HG02571 (cell line): Measurements from ENCODE around the gene ITPR1.

Experiments
- ATAC-seq: cut with Tn5 transposase; IDR thresholded peaks from one replicate; pipeline ENCODE4 v1.9.1; 2021; ENCODE audit warnings: mild to moderate bottlenecking, moderate library complexity; ENCODE audit not compliant: unreplicated experiment

The ITPR1 gene

DNA sequence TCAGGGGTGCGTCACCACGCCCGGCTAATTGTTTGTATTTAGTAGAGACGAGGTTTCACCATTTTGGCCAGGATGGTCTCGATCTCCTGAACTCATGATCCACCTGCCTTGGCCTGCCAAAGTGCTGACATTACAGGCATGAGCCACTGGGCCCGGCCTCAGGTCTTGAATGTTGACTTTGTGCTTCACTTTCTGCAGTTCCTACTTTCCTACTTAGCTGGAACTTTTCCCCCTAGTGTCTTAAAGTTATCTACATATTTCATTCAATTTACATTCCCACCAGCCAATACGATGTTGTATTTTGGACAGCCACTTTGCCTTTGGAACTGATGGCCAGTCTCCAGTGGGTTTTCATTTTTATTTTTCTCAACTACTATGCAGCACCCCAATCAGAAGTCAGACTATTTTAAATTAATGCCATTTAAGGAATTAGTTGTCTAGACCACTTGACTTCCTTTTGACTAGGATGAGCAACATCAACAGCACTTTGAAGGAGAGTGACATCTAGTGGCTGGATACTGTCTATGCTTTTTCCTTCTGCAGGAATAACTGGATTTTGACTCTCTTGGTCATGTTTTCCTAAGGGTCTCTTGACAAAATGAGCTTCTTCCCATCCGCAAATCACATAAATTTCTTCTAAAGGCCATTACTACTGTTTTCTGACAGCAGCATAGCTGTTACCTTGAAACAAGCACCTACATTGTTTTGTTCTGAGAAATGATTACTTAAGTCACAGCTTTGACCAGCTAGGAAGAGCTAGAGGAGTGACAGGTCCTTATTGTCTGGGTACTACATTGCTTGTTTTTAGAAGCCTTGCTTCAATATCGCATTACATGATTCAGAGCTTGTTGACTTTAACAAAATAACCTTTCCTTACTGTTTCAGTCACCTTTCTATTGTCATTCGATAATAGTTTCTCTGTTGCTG lies 140.2 kb downstream of the ITPR1 start:
- ATAC-seq, result no peak

DNA sequence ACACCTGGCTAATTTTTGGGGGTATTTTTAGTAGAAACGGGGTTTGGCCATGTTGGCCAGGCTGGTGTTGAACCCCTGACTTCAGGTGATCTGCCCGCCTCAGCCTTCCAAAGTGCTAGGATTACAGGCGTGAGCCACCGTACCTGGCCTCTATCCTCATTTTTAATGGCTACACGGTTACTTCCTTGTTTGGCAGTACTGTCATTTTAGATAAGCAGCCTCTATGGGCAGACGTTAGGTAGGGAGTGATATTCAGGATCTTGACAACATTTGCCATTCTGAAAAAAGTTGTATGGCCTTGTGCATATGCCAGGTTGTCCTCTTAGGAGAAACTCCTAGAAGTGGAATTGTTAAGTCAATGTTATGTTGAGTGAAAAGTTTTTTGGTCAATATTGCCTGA lies 141.7 kb downstream of the ITPR1 start:
- no peak for ATAC-seq

DNA sequence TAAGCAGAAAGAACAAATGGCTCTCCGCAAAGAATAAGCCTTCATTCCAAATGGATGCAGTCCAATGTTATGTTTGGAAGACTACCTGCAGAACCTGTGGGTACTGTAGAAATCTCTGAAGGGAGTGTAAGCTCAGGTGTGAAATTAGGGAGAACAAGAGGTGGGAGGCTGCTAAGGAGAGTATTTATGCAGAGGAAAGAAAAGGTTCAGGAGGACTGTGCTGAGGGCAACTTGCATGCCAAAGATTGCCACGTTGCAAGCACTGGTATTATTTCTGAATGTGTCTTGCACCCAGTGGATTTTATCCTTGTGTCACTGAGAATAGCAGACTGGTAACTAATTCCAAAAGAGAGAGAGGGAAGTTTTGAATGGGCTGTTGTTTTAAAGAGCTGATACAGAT lies 144.1 kb downstream of the ITPR1 start:
- ATAC-seq, result no peak

DNA sequence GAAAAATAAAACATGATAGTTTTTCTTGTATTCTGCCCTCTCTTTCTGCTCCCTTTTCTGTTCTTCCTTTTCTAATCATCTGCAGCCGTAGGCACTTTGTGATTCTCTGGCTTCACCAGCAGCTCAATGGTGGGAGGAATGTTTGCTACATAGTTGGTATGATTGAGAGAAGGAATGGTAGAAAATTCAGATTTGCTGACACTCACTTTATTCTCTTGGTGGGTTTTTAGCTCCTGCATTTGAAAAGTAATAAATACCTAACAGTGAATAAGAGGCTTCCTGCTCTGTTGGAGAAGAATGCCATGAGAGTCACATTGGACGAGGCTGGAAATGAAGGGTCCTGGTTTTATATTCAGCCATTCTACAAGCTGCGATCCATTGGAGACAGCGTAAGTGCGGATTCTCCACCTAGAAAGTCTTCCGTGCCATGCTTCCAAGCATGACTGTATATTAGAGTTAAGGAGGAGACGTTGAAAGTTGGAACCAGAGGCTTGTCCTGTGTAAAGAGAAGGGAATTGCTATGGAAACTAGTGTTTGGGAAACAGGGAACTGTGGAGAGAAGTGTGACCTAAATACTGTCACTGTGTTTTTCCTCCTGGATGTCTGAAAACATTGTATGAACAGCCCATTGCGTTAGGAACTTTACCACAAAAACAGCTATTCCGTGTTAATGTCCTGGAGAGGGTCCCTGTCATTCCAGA lies 148.9 kb downstream of the ITPR1 start:
- ATAC-seq, result no peak

DNA sequence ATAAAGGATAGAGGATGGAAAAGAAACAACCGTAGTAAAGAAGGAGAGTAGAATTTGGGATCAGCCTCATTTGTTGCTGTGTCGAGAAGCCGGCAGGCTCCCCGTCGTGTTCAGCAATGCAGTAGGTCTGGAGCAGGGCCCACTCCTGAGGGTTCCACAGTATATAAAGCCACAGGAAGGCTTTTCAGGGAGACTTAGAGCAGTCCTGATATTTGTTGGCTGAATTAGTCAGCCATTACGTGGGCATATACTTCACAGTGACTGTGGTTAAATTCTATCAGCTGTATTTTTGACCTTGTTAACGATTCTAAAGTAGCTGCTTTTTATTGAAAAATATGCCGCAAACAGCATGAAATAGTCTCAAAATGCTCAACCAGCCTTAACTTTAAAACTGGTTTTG lies 149.5 kb downstream of the ITPR1 start:
- ATAC-seq, result no peak

DNA sequence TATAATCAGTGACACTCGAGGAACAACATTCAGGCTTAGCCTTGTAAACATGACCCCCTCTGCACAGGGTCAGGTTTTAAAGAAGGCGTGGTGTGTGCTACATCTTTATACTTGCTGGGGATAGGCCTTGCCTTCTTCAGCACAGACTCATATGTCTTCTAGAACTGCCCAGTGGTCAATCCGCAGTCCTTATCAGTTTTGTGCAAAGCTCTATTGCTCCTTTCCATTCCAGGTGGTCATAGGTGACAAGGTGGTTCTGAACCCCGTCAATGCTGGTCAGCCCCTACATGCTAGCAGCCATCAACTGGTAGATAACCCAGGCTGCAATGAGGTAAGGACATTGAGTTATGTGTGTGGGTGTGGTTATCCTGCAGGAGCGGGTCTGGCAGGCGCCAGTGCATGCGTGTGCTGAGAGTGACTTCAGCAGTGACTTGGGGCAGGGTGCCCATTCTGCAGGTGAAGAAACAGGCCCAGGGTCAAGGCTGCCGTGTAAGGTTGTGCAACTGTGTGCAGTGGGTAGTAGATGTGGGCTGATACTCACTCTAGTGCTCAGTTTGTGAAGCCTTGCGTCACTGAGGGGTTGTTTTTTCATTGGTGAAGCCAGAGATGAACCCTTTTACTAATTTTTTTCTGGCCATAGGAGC lies 150.9 kb downstream of the ITPR1 start:
- ATAC-seq, result no peak

DNA sequence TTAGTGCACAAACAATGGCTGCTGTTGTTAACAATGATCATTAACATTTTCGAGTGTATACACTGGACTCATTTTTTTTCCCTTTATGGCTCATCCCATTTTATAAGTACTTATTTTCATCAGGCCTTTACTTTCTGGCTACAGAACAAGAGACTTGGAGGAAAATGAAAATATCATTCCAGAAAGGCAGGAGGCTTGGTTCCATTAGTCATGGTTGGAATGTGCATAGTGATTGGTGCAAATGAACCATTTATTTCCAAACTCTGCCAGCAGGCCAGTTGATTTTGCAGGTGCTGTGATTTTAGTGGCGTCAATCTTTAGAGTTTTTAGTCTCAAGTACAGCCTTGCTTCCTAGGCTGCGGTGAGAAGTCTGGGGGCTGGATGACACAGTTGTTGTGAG lies 151.8 kb downstream of the ITPR1 start:
- ATAC-seq, result no peak

DNA sequence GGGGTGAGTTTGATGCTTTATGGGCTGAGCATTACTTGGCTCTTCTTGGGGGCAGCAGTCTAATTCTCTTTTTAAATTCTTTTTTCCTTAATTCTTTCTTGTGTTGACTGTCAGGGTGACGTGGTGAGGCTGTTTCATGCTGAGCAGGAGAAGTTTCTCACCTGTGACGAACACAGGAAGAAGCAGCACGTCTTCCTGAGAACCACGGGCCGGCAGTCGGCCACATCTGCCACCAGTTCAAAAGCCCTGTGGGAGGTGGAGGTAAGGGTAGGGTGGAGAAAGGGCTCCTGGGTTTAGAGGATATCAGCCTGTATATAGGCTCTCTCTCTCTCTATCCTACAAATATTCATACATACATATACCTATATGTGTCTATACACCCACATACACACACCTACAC lies 152.3 kb downstream of the ITPR1 start:
- ATAC-seq, result no peak

DNA sequence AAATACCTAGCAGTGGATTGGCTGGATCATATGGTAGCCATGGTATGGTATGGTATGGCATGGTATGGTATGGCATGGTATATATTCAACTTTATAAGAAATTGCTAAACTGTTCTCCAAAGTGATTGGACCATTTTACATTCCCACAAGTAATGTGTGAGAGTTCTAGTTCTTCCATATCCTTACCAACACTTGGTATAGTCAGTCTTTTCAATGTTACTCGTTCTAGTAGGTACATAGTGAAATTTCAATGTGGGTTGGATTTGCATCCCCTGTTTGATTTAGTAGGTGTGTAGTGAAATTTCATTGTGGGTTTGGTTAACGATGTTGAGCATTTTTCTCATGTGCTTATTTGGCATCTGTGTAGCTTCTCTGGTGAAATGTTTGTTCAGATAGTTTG lies 154.3 kb downstream of the ITPR1 start:
- no peak for ATAC-seq

DNA sequence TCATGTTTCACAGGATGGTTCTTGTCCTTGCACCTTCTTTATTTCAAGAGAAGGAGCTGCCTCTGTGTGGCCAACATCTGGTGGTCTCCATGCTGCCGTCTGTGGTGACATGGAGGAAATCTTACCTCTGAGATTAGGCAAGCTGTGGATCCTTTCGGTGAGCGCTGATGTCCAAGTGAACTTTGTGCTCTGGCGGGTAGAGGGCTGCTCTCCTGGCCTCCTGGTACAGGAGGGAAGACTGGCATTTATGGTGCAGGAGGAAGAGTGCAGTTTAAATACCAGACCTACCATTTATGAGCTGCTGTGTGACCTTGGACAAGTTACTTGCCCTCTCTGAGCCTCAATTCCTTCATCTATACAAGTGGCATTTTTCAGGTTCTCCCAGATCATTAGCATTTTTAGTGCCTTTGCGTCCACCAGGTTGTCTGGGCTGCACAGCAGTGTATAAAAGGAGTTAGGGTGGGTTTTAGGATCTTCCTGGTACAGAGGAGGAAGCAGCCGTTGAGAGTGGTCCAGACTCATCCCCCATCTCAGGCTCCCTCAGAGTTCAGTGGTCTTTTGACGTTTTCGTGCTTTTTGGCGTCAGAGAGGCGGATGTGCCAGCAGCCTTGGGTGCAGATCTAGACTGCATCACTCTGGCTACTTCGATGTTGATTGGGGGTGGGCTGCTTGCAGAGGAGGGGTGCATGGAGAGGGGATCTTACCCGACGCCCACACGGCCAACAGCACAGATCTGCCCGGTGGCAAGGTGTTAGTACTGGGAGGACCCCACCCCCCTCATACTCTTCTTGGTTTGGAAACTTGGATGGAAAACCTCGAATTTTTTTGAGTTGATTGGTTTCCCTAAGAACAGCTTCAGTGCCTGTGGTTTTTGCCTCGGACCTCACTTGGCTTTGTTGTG lies 162.2 kb downstream of the ITPR1 start:
- no peak for ATAC-seq

DNA sequence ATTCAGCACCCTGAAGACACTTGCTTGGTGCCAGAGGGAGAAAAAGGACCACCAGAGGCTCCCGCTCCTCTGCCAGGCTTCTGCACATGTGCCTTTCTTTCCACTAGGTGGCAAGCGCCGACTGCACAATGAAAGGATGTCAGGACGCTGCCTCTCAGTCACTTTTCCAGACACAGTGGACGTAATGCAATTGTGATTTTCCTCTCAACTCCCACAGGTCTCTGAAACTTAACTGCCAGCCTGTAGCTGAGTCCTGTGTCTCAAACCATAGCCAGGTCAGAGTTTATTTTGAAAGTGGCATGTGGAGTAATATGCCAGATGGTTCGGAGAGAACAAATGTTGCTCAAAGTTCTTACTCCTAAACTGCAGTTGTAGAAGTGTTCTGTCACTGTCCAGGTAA lies 162.9 kb downstream of the ITPR1 start:
- no peak for ATAC-seq

DNA sequence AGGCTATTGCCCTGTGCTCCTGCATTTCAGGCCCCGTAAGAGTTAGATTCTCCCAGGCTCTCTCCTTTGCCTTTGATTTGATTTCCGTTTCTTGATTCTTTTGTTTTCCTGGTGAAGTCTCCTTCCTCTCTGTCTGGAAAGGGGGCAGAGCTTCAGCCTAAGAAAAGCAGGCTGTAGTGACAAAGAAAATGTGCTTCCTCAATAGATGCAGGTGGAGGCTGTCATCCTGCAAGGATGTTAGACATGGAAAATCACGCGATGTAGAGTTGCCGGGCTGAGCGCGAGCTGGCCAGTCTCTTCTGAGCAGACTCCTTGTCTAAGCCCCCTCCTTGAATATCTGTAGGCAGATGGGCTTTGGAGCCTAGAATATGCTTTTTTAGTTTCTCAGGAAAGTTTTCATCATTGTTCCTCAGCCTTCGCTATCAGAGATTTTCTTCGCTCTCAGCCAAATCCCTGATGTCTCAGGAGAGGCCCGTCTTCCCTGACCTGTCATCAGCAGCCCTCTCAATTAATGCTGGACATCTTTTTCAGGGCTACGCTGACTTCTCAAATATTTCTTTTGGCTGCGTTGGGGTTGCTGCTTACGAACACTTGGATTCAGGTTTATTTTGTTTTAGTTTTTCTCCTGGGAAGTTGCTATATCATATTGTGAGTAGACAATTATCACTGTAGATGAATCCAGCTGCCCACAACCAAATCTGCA lies 163.6 kb downstream of the ITPR1 start:
- no peak for ATAC-seq

DNA sequence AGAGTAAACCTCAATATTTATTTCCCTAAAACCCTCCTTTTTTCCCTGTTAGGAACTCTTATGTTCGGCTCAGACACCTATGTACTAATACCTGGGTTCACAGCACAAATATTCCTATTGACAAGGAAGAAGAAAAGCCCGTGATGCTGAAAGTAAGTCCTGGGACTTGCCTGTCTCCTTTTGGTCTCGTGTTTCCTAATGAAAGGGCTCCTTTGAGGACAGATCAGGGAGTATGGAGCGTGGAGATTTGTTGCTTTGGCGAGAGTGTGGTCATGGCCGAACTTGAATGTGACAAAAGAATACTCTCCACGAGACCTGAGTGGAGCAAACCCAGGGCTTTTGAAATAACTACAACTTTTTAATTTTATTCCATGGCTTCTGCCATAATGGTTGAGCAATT lies 167.8 kb downstream of the ITPR1 start:
- no peak for ATAC-seq

DNA sequence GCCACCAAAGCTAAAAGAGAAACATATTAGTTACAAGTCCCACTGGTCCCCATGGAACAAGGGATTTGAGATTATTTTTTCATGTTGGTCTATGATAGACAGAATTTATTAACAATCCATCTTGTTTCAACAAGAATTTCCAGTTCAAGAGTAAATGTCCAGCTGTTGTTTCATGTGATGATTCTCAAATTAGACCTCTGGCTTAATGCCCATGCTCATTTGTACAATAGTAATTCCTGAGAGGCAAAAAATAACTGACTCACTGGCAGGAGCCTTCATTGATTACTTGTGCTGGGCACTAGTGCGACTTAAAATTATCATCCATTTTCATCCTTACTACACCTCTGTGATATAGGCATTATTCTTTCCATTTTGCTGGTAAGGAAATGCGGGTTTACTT lies 171.3 kb downstream of the ITPR1 start:
- no peak for ATAC-seq

DNA sequence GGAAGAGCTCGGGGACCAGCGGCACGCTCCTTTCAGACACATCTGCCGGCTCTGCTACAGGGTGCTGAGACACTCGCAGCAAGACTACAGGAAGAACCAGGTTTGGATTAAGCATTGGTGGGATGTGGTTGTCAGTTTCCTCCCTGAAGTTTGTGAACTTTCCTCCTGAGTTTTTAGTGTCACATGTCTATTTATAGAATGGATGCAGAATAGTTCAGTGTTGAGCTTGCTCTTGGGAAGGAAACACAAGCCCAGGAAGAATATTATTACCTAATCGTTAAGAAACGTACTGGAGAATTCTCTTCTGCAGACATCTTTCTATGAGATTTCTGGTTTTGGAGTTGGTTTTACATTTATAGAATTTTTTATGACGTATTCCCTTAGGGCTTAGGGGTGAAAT lies 172.0 kb downstream of the ITPR1 start:
- ATAC-seq, result no peak

DNA sequence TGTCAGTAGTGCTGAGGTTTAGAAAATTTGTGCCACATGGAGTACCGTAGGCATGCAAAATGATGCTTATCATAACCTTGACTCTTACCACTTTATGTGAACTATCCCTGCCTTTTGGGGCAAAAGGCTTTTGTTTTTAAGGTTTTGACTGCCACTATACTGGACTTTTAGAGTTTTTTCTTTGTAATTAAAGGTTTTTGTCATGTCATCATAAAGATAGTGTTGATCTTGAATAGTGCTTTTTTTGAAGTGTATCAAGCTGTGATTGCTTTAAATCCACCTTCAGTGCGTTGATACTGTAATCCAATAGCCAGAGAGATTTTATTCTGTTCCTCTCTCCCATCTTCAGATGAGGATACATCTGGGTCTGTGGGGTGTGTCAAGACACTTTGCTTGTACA lies 172.9 kb downstream of the ITPR1 start:
- no peak for ATAC-seq

DNA sequence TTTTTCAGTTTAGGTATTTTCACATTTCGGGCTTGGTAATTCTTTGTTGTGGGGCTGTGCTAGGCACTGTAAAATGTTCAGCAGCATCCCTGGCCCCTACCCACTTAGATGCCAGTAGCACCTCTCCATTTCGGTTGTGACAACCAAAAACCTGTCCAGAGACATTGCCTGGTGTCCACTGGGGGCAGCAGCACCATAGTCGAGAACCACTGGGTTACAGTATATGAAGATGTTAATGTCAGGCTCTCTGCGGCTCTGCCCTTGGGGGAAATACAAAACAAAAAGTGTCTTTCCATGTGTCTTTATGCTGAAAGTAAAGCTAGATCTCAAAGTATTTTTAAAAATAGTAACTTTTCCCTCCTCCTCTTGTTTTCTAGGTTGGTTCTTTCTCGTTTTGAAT lies 177.2 kb downstream of the ITPR1 start:
- no peak for ATAC-seq

DNA sequence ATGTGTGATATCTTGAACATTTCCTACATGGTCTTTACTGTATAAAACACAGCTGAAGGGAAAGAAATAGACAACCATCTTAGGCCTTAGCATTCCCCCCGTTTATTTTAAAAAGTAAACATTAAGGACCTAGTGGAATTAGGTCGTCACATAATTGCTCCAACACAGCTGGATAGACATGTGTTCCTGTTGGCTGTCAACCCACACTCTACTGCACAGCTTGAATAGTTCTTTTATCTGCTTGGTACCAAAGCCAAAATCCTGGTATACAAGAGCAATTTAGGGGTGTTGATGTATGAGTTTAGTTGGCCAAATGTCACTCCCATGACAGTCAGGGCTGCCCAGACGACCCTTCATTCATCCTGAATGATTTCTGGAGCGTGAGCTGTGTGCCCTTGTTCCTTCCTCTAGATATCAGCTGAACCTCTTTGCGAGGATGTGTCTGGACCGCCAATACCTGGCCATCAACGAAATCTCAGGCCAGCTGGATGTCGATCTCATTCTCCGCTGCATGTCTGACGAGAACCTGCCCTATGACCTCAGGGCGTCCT lies 179.7 kb downstream of the ITPR1 start:
- ATAC-seq, result no peak

DNA sequence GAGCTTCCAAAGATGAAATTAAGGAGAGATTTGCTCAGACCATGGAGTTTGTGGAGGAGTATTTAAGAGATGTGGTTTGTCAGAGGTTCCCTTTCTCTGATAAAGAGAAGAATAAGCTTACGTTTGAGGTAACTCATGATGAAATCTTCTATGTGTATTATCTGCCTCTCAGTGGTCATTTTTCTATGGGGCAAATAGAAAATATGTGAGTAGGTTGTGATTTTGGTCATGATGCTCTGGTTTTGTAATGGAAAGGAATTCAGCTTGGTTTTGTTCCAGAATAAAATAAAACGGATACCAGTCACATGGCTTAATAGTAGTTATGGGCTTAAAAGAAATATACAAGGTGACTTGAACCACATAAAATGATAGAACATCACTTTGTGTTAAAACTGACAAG lies 181.1 kb downstream of the ITPR1 start:
- no peak for ATAC-seq

DNA sequence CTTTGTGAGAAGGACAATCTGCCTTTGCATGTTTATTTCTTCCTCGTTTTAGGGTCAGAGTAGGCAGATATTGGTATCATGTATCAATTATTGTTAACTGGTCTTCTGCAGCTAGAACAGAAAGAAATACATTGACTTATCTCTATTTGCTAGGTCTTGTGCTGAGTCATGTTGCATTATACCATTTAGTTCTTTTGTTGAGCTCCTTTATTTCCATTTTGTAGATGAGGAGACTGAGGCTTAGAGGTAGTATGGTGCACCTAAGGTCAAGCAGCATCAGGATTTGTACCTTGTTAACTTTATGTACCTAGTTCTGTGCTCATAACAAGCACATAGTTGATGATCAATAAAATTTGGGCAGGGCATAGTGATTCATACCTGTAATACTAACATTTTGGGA lies 182.6 kb downstream of the ITPR1 start:
- no peak for ATAC-seq
